ENCODE measurements around the gene SLC37A1. TPM values are rescaled to one million over a fixed set of nuclear protein-coding genes. Genes with fewer than 3 reads are reported as not detected.

Gene SLC37A1
- total RNA-seq, 1 donor from 2014 or later, result 6.7 TPM

DNA sequence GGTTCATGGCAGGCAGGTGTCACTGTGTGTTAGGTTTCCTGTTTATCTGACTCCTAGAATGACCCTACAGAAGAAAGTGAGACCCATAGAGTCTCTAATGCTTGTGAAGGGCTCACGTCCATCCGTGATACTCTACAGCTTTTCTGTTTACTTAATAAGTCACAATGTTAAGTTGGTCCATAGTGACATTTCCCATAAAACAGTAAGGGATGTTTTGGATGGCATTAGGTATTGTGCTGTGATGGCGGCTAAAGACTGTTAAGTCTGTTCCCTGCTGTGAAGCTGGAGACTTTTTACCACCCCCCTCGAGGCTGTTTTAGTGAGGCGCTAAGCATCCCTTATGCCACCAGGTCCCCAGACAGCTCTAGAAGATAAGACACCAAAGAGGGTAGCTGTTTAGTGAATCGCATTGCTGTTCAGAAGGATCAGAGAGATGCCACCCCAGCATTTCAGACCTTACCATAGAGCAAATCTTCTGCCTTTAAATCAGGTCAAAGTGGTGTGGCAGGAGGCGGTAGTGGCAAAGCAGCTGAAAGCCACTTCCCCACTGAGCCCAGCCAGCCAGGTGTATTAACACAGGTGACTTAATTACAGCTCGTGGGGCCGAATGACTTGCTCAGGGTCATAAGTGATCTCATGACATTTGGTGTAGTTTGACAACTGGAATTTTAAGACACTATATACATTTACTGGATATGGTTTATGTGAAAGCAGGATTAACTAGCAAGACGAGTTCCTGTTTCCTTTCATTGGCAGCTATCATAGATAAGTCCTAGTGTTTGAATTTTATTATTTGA, 25.0 kb downstream of the SLC37A1 start:
- DNase-seq (ENCODE audit: low spot score), result no peak
- intact Hi-C loops (cut with DNase I), result no loop called here

DNA sequence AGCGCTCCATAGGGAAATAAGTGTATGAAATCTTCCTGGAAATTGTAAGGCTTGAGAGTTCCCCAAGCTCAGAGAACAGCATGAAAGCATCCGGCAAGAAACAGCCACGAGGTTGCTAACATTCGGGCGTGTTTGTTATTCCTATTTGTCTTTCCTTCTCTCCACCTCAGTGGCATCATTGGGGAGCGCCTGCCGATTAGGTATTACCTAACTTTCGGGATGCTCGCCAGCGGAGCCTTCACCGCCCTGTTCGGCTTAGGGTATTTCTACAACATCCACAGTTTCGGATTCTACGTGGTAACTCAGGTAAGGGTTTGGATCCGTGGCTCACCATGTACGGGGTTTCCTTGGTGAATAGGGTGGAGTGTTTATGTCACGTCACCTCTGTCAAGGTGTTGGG, 25.7 kb downstream of the SLC37A1 start:
- DNase-seq (ENCODE audit: low spot score), result no peak
- intact Hi-C loops (cut with DNase I), result no loop called here

DNA sequence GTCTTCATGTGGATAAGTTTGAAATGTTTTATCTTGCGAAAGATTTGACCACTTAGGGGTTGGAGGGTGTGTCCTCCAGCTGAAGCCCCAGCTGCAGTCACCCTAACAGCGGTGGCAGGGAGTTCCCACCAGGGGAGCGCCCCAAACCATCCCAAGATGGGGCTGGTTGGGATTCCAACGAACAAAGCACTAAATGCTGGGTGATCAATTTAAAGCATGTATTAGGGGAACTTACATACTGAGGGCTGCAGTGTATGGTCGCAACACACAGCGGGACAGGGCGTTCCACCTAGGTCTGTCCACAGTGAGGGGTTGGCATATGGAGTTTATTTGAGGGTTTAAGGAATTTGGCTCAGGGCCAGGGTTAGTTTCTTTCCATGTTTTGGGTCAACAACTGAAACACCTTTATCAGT, 26.3 kb downstream of the SLC37A1 start:
- DNase-seq (ENCODE audit: low spot score), result no peak
- intact Hi-C loops (cut with DNase I), result no loop called here

DNA sequence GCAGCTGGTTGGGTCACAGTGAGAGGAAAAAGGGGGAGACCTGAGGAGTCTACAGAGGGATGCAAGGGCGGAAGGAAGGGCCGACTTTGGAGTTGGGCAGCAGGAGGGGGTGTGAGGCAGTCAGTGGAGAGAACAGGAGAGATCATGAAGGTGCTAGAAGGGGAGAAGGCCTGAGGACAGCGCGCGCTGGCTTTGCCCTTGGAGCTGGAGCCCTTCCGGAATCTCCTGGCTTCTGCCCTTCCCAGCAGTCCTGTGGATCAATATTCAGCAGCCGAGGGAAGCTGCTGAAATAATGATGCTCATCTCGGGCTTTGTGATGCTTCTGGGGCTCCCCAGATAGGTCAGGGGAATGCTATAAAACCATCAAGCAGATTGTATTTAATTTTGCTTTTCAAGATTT, 26.7 kb downstream of the SLC37A1 start:
- no peak for DNase-seq (ENCODE audit: low spot score)
- intact Hi-C loops (cut with DNase I), result no loop called here

DNA sequence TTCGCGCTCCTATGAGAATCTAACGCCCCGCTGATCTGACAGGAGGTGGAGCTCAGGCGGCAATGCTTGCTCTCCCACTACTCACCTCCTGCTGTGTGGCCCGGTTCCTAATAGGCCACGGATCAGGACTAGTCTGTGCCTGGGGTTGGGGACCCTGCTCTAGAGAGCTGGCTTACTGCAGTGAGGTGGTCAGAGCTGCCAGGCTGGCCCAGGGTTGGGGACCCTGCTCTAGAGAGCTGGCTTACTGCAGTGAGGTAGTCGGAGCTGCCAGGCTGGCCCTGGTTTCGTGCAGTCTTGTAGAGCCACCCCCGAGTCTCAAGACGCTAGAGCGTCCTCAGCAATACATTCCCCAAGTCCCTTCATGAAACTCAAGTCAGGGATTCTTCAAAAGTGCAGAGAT, 27.5 kb downstream of the SLC37A1 start:
- no peak for DNase-seq (ENCODE audit: low spot score)
- intact Hi-C loops (cut with DNase I), result no loop called here

DNA sequence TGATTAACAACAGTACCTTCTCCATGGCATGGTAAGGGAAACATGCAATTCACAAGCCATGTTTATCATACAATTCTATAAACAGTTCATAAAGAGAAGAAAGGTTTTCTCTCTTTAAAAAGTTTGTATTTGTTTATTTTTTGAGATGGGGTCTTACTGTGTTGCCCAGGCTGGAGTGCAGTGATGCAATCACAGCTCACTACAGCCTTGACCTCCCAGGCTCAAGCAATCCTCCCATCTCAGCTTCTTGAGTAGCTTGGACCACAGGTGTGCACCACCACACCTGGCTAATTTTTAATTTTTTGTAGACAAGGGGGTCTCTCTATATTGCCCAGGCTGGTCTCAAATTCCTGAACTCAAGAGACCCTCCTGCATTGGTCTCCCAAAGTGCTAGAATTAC, 28.0 kb downstream of the SLC37A1 start:
- intact Hi-C loops (cut with DNase I), result no loop called here
- DNase-seq (ENCODE audit: low spot score), result no peak

DNA sequence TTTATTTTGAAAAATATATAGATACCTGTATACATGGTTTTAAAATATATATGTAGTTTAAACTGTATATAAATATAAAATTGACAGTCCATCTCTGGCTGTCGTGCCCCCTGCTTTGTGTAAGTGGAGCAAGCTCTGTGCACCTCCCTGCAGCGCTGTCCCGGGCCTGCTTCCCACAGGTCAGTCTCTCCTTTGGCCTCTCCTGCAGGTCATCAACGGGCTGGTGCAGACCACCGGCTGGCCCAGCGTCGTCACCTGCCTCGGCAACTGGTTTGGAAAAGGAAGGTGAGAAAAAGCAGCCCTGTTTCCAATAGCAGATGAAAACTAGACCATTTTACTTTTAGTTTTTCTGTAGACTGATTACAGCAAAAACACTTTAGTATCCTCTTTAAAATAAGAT, 28.5 kb downstream of the SLC37A1 start:
- DNase-seq (ENCODE audit: low spot score), result no peak
- intact Hi-C loops (cut with DNase I), result no loop called here

DNA sequence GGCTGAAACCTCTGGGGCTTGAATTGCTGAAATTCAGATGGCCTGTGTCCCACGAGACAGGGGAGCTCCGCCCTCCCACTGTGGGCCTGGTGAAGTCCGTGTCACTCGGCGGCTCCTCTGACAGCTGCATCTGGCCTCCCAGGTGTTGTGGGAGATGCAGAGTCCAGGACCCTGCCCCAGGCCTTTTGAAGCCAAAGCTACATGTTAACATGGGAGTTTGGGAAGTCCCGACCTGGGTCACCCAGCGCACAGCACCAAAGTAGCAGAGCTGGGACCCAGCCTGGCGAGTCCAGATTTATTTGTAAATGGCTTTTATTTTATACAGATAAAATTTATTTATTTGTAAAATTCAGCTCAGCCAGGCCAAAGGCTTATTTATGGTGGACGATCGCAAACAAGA, 28.9 kb downstream of the SLC37A1 start:
- no peak for DNase-seq (ENCODE audit: low spot score)
- intact Hi-C loops (cut with DNase I), result no loop called here

DNA sequence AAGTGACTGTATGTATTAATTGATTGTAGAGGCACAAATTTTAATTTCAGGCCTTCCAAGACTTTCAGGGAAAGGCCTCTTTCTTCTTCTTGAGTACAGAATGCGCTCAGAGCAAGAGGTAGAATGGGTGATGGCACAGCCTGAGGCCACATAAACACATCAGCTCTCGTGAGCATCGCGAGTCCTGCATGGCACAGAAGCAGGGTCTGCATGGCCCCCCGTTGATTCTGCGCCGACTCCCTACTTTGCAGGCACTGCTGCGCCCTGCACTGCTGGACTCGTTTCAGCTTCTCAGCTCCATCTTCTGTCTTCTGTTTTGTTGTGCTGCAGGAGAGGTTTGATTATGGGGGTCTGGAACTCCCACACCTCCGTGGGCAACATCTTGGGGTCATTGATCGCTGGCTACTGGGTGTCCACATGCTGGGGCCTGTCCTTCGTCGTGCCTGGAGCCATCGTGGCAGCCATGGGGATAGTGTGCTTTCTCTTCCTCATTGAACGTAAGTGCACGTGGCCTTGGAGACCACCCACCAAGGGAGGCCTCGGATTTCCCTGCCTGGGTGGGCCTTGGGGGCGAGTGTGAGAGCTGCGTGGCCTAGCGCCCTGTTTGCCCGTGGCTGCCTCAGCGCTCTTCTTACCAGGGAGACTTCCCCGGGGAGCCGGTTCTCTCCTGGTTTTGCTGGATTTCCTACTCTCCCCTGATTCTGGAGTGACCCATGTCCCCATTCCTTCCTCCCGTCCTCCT, 29.6 kb downstream of the SLC37A1 start:
- DNase-seq (ENCODE audit: low spot score), result no peak
- intact Hi-C loops (cut with DNase I), result no loop called here

DNA sequence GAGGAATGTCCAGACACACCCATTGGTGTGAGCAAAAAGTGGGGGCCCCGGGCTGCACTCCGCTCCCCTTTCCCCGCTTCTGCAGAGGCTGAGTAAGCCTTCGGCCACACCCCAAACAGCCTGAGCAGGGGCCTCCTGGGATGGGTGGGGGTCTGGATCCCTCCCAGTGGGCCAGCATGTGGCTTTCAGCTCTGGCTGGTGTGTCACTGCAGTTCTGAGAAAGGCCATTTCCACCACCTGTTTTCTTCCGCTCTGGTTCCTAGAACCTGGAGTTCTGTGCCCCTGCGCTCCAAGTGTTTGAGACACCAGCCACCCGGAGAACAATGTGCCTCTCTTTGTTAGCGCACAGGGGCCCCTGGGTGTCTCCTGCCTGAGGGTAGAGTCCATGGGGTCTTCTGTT, 30.9 kb downstream of the SLC37A1 start:
- DNase-seq (ENCODE audit: low spot score), result no peak
- intact Hi-C loops (cut with DNase I), result no loop called here

DNA sequence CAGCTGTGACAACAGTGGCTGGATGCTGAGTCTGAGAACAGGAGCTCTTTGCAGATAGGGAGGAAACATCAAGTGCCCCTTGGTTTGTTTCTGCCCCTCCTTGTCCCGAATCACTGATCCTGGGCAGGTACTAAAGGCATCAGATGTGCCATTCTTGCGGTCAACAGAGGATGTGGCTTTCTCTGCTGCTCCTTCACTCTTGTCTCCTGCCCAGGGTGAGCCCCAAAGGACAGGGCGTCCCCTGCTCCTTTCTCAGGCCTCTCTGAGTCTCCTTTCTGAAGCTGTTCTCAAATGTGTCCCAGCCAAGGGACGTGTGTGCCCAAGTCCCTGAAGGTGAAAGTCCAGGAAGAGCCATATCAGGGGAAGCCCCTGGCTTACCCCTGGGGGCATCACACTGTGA, 31.7 kb downstream of the SLC37A1 start:
- intact Hi-C loops (cut with DNase I), result no loop called here
- DNase-seq (ENCODE audit: low spot score), result no peak

DNA sequence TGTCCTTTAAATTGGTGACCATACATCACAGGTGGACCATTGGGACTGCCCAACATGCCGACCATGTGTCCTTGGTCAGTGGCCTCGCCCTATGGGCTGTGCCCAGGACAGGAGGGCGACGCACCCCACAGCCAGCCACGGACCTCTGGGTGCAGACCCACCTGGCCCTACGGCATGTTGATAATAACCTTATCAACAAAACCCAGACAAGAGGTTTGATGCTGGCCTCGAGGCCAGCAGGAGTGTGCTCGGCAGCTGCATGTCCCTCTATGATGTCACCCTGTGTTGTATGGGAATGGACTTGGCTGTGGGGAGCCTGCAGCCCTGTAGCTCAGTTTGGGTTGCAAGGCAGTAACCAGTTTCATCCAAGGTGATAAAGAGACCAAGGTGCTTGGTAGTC, 32.1 kb downstream of the SLC37A1 start:
- no peak for DNase-seq (ENCODE audit: low spot score)
- intact Hi-C loops (cut with DNase I), result no loop called here

DNA sequence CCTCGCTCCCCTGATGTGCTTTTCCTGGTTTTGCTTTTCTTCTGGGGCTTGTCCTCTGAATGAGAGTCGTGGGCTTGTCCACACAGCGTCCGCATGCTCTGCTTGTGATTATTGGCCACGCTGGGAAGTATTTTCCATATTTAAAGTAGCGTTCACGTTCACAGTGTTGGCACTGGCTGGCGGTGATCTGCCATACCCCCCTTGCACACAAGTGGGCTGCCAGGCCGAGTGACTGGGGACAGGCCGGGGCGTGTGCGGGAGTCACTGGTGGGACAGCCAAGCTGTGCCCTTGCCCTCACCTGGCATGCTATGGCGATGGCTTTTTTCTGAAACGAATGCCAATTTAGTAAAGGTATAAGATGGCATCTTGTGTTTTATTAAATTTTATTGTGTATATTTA, 32.8 kb downstream of the SLC37A1 start:
- no peak for DNase-seq (ENCODE audit: low spot score)
- intact Hi-C loops (cut with DNase I), result no loop called here

DNA sequence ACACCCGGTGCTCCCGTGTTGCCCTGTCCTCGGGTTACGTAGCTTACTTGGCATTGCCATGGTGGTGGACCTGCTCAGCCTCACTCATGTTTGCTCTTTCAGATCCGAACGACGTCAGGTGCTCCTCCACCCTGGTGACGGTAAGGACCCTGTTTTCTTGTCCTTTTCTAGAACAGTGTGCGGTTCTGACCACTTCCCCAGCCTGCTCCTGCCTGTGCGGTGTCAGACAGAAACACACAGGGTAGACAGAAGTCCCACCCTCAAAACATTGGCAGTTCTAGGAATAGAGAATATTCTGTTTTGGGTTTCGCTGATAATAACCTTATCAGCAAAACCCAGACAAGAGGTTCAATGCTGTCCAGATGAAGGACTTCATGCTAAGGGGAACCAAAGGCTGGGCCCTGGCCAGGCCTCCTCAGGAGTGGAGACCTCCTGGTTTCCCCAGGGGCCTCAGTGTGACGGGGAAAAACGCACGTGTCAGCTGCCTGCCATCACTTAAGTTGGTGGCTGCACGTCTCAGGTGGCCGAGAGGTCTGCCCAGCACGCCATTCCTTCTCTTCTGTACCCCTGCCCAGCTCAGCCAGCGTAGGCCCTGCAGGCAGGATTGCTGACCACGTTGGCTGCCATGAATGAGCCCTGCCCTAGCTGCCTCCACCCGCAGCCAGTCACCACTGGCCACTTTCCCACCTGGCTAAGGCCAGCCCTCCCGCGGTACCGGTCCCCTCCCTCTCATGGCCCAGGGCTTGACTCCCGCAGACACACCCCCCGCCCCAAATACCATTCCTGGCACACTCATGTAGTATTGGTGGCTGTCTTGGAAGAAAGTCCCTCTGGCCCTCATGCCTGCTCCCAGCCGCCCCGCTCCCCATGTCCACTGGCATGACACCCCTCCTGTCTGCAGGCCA, 33.6 kb downstream of the SLC37A1 start:
- intact Hi-C loops (cut with DNase I), result no loop called here
- DNase-seq (ENCODE audit: low spot score), result peak; percentile 47

DNA sequence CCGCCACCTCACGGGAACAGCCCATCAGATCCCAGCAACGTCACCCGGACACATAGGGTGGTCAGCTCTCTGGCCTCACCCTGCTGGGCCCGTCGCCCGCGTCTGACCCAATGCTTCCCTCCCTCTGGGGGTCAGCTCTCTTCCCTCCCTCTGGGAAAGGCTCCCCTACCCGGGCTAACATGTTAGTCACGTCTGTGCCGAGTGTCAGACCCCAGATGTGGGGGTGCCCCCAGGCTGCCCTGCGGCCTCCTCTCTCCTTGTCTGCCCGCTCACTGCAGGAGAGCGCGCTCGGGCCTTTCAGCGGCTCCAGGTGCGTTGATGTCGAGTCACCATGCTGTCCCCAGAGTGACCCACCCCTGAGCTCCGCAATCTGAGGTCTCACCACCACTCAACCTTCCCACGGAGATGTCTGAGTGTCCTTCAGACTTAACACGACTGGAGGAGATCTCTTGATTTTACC, 34.3 kb downstream of the SLC37A1 start:
- intact Hi-C loops (cut with DNase I), result no loop called here
- no peak for DNase-seq (ENCODE audit: low spot score)

DNA sequence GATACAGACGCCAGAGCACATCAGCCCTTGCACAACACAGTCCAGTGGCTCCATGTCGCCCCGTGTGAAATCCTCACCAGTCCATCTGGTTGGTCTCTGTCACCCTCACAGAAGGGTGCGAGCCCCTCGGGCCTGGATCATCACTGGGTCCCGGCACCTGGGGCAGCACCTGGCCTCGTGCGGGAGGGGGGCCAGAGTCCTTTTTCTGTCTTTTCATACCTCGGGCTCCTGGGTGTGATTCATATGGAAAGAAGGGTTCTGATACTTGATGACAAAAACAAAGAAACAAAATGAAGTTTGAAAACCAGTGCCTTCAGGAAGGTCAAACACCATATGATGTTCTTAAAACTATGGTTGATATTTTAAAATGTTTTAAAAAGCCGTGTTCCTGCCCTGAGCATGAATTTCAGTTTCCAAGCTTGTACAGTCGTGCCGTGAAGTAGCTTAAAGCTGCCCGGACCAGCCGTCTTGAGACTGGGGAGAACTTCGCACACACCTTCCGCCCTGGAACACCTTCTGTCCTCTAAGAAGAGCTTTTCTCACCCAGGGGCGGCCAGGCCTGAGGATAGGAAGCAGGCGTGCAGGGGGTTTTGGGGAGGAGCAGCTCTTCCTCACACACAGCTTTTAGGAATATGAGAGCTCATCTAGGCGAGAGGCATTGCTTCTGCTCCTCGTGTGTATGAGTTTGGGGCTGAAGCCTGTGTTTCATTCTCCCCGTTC, 35.2 kb downstream of the SLC37A1 start:
- peak; percentile 29 for DNase-seq (ENCODE audit: low spot score)
- intact Hi-C loops (cut with DNase I), result no loop called here

DNA sequence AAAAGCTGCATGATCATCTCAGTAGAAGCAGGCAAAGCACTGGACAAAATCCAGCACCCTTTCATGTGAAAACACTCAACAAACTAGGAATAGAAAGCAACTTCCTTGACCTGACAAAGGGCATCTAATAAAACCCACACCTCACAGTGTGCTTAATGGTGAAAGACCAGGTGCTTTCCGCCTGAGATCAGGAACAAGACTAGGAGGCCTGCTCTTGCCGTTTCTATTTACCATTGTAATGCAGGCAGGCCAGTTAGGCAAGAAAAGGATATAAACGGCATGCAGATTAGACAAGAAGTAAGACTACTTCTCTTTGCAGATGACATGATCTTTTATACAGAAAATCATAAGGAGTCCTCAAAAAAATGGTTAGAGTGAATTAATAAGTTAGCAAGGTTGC, 37.2 kb downstream of the SLC37A1 start:
- intact Hi-C loops (cut with DNase I), result no loop called here
- no peak for DNase-seq (ENCODE audit: low spot score)

DNA sequence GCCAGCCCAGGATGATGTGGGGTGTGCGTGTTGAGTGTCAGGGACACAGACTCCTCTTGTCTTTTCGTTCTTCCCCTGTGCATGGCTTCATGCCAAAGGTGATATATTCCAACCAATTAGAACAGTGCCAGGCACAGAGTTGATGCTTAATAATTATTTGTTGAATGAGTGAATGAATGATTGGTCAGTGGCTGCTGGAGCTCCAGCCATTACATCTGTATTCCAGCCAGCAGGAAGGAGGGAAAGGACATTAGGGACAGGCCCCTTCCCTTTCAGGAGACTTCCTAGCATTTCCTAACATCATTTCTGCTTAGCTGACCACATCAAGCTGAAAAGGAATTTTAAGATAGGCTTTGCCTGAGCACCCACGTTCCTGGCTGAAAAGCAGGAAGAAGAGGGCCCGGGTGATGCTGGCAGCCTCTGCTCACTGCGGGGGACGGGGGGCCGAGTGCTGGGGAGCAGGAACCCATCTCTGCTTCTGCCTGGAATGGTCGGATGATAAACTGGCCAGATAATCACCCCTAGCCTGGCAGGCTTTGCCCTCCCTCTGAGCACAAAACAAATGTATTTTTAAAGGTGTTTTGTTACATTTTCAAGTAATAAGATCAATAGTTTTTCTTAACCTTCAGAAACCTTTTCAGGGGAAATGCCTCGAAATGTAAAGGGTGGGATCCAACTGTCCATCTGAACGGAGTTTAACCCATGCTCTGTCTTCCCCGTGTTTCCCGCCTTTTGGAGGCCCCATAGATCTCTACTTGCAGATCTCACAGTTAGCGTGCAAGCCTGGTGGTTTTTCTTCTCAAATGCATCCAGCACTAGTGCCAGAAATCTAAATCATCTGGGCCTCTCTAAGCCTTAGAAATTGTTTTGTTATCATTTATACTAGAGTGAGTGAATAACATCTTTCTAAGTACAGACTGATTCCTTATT, 39.0 kb downstream of the SLC37A1 start:
- intact Hi-C loops (cut with DNase I), result no loop called here
- peak; percentile 67 for DNase-seq (ENCODE audit: low spot score)

DNA sequence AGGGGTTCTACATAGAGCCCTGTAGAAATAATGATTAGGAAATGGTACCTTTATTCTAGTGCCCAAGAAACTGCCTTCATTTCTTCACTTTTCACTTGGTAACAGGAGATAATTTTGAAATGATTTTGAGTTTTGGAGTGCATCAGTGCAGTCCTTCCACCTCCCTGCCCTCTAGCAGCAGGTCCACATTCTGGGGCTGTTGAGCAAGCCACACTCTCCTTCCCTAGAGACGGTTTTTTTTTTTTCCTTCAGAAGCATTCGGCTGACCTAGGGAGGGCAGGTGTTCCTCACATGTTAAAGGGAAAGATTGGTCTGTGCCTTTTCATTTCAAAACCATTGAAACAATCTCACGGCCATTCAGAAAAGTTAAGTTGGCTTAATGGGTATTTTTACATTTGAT, 39.8 kb downstream of the SLC37A1 start:
- intact Hi-C loops (cut with DNase I), result no loop called here
- no peak for DNase-seq (ENCODE audit: low spot score)

Measured in cardiac septum (tissue), 1 donor.